Stimulated activated CD4-positive, alpha-beta T cell treated with anti-CD3 and anti-CD28 coated beads, Interleukin-15, amount 100 ng/mL, for 1 hour (primary cell): ENCODE data around the gene ETNK2.
A peak's percentile ranks its signal among the peaks of the same experiment; 100 is the strongest.

Experiments used
- DNase-seq, 2 donors: peaks; one replicate each; pipeline ENCODE4 v3.0.0-alpha.2; 2020; ENCODE audit warnings: low read depth in 1 of 2, low spot score in 1 of 2

ETNK2 gene

DNA sequence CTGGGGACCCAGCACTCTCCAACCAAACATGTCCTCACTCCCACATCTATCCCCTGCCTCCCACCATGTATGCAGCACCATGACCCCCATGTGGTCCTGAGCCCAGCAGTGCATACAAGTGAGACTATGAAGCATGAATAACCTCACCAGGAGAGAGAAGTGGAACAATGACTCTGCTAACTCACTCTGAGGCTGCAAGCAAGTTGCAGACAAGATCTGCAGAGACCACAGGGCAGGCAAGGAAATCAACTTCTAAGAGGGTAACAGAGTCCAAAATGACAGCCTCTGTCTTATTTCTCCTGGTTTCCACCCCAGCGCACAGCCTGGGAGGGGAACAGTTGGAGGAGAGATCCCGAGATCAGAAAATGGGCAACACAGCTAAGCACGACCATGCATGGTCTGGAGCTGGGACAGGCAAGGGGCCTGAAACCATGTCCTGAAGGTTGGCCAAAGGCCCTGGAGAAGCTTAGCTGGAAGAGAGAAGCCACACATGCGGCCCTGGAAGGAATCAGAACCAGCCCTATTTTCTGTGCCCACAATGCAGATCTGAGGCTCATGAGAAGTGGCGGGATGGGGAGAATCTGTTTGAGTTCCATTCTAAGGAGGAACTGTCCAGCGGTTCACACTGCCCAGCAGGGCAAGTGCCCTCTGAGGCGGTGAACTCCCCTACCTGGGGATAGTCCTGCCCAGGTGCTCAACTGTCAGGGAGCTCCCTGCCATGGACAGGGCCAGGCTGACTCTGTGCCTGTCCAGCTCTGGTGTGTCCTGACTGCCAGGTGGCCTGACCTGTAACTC, 26.8 kb upstream of the ETNK2 start:
- DNase-seq, result no peak

DNA sequence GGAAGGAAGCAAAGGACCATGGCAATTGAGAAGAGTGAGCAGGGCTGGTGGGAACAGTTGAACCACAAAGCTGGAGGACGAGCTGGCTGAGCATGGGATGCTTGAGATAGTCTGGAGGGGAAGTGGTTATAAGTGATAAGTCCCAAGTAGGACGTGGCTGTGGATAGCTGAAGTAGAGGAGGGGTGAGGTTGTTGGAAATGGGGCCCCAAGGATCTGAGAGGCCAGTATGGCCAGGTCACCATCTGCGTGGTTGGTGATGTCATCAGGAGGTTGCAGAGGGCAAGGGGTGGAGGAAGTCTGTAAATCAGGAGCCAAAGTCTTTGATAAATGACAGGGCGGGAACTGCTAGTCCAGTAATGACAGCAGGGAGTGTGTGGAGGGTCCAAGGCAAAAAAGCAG, 25.3 kb upstream of the ETNK2 start:
- no peak for DNase-seq

DNA sequence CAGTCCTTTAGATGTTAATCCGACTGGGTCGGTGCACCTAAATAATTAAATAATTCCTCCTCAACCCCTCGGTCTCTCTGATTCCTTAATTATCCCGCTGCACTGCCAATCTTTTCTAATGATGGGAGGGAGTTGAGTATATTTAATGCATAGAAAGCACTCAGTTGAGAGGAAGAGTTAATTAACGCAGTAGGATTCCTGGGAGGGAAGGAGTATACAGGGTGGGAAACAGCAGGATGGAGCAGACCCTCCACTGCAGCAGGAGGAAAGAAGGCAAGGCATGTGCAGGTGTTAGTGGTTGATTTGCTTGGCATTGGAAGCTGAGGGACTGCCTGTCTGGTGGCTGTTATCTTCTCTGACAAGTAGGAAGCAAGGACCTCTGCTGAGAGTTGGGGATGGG, 24.2 kb upstream of the ETNK2 start:
- no peak for DNase-seq

DNA sequence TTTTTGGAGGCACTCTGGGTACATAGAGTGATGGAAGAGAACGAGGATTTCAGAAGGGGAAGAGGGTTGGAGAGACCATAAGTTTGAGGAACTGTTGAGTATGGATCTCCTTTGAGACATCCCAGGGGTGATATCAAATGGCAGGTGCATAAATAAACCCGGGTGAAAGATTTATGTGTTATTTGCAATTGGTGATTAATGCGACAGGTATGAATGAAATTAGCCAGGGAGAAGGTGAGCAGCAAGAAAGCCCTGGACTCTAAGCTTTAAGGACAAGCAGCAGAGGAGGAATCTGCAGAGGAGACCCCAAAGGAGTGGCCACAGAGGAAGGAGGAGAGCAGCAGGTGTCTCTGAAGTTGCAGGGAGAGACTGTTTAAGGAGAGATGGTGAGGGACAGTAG, 23.1 kb upstream of the ETNK2 start:
- no peak for DNase-seq

DNA sequence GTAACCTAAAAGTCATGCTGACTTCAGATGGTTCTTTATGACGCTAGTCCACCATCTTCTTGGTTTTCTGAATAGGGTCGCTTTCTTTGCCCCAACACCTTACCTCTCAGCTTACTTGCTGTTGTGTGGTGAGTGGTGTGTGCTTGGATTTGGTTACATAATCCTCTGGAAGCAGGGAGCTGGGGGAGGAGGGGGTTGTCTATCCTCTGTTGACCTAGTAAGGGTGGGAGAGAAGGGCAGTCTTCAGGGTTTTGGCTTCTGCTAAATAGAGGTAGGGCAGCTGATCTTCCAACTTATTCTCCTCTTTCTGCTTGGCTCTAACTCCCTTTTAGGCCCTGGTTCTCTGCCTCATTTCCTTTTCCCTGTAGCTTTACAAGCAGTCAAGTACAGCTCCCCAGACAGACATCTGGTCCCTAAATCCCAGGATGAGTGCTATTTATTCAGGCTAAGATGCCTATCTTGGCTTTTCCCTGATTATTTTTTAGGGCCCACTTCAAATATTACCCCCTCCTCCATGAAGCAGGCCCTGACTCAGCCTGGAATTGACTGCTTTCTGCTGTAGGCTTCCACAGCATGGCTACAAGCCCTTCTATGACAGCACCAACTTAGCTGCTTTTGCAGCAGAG, 20.7 kb upstream of the ETNK2 start:
- no peak for DNase-seq

DNA sequence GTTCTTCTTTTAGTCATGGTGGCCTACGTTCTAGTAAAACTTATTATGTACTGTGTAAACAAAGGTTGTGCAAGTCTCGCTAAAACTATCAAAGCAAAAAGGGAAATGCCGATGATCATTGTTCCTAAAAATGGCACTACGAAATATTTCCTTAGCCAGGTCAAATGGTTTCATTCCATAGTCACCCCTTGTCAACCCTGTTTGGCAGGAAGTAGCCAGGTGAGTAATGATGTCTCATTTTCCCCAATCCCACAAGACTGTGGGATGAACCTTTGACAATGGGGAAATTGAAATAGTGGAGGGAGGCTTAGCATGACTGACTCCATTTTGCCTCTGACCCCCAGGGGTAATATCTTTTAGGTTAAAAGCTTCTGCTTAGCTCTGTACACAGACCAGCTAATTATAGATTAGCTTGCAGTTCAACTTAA, 19.9 kb upstream of the ETNK2 start:
- DNase-seq, result no peak

DNA sequence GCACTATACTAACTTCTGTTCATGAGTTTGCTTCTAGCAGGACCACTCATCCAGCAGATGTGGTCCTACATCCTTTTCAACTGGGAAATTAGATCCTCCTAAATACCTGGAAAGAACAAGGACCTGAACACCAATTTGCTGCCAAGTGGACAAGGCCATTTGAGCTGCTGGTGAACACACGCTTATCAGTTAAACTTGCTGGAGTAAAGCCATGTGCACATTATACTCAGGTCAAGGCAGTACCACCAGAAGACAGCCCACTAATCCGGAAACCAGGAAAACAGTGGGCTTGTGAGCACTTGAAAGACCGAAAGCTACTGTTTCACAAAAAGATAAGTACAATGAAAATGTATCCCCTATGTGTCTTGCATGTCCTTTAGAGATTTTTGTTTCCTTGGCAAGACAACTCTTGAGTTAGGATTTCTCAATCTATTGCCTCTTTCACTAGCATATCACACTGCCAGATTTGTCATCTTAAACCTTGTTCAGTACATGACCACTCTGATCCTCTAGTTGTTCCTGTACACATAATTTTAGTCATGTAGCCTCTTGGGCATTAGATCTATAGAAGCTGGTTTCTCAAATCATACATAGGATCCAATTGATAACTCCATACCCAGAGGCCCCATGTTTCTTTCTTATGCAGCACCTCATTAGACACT, 18.8 kb upstream of the ETNK2 start:
- DNase-seq, result no peak

DNA sequence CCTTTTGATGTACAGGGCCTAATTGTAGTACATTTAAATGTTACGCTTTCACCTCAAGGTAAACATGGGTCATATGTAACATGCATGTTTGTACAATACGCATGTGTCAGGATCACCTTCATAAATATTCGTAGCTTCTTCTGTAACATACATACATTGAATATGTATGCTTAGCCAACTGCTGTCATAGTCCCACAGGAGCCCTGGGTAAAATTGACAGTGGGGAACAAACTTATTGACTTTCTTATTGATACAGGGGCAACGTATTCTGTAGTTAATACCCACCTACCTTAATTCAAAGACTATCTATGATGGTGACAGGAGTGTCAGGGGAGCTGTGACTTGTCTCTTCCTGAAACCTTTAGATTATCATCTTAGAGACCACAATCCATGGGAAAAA, 18.0 kb upstream of the ETNK2 start:
- no peak for DNase-seq

DNA sequence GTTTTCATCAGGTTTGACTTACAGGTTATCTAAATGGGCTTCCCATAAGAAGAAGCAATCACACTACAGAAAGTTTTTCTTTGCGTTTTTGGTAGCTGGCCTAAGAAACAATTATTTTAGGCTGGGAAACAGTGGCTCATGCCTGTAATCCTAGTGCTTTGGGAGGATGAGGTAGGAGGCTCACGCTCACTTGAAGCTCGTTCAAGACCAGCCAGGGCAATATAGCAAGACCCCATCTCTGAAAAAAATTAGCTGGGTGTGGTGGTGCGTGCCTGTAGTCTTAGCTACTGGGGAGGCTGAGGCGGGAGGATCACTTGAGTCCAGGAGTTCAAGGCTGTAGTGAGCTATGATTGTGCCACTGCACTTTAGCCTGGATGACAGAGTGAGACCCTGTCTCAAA, 15.9 kb upstream of the ETNK2 start:
- DNase-seq, result no peak

DNA sequence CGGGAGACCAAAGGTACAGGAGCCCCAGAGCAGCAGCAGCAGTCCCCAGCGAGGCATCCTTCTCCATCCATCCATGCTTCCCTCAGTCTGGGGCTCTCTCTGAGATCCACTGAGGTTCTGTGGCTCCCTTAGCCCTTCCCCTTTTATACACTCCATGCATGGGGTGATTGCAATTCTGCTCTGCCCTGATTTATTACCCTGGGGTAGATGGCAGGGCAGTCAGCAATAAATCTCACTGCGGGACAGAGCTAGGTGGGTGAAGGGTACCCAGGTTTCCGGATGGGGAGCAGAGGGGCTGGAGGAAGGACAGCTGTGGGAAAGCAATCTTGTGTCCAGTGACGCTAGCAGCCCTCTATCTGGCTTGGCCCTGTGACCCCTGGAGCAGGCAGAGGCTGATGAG, 14.4 kb upstream of the ETNK2 start, which contains the start of gene REN:
REN (minus strand) TSS at position 119 of the 400 bp plus-strand sequence; CDS start at position 75, 44 bp downstream.
- DNase-seq, result no peak

DNA sequence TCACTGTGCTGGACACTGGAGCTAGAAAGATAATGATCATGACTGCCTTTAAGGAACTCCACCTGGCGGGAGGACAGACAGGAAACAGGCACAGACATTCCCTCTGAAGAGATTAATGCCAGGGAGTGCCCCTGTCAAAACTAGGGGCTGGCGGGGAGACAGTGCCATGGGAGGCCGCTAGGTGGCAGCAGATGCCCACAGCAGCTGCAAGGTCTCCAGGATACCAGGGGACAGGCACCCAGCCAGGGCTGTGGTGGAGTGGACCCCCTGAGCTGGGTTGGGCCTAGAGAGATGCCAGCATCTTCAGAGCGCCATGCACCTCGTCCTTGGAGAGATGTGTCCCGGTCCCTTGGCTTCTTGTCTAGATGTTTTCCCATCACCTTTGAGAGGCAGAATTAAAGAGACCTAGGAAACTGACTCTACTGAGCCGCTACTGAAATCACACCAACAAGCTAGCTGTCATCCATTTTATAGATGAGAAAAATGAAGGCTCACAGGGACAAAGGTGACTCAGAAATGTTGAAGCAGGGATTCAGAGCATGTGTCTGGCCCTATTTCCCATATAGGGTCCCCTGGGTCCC, 10.7 kb upstream of the ETNK2 start:
- peak; percentile 56 to 75 for DNase-seq

DNA sequence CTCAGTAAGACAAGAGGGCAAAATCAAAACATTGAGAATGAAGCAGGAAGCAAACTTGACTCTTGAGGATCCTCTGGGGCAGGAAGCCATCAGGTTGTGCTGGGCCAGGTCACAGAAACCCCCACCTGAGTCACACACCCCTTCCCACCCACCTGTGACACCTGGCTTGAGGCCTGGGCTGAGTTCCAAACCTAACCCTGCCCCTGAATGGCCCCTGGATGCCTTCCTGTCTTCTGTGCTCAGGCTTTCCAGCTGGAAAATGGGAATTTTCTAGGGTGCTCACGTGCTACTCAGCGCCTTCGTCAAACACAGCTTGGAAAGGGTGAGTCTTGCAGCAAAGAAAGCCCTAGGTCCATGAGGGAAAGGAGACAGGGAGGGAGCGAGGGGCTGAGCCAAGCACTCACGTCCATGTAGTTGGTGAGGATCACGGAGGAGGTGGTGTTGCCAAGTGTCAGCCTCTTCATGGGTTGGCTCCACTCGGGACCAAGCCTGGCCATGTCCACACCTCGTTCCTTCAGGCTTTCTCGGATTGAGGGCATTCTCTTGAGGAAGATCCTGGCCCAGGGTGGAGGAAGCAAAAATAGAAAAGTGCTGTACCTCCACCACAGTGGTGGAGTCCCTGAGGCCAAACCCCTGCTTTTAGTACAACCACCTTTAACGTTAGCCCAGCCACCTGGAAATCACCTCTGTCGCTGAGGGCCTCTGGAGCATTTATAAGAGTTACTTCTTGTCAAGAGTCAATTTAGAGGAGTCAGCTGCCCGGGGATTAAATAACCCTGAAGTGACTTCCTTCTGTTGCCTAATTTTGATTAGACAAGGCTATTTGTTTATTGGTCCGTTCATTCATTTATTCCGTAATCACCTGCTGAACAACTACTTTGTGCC, 10.0 kb upstream of the ETNK2 start:
- DNase-seq, result no peak

DNA sequence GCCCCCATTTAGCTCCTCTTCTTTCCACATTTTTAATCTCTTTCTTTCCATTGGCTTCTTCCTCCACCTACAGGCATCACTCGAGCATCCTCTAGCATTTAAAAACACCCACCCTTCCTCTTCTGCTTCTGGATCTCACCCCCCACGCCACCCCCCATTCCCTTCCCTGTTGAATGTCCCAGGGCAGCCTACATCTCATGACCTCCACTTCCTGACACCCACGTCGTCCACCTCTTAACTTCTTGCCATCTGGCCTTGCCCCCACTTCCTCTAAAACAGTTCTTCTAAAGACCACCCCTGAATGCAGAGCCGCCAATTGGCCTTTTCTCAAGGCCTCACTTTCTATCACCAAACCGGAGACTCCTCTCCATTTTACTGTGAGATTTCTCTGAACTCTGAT, 6.1 kb upstream of the ETNK2 start:
- no peak for DNase-seq

DNA sequence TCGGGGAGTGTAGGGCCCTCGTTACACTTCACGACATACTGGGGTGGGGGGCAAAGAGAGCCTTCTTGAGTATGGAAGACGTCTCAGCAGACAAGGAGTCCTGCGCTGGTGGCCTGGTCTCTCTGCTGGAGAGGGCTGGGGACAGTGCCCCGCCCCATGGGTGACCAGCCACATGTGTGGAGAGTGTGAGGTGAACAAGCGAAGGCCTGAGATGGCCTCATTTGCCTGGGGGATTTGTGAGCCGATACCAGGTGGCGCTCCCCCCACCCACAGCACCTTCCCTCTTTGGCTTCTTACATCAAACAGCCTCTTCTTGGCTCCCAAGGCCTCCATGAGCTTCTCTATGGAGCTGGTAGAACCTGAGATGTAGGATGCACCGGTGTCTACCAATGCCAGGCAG, 4.0 kb upstream of the ETNK2 start:
- no peak for DNase-seq

DNA sequence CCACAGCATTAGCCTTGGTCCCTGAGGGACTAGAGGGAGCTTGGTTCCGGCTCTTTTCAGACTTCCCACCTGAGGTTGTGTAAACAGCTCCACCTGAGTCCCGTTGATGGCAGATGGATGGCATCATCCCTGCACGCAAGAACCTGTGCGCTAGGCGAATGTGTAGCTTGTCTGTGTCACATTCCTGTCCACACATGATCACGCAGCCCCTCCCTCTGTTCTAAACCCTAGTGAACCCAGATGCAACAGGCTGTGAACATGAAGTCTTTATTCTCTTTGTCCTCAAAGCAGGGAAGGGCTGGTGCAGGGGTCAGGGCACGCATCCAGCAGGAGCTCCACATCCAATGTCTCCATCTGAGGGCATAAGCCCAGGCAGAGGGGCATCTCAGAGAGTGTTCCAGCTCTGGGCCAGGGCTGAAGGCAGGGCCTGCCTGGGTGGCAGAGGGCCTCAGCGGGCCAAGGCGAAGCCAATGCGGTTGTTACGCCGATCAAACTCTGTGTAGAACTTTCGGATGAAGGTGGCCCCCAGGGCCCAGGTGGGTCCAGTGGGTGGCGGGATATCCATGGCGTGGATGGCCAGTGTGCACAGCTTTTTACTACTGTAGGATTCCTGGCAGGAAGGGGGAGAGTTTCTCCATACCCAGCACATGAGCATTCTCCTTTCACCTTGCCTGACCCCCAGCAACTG, 2.9 kb upstream of the ETNK2 start:
- DNase-seq, result no peak

DNA sequence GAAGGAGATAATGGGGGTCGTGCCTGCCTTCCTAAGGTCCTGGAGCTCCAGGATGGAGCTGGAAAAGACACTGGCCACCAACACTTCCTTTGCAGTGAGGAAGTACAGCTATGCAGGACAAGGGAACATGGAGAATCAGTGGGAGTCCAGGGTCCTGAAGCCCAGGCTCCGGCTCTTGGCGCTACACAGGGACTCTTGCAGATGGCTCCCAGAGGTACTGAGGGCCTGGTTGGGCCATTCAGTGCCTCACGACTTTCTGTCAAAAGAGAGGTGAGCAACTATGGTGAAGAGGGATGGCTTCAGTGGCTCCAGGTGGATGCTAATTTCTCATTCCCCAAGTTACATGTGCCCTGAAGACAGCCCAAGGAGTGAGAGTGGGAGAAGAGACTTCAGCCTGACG, 1.8 kb upstream of the ETNK2 start:
- DNase-seq, result no peak

DNA sequence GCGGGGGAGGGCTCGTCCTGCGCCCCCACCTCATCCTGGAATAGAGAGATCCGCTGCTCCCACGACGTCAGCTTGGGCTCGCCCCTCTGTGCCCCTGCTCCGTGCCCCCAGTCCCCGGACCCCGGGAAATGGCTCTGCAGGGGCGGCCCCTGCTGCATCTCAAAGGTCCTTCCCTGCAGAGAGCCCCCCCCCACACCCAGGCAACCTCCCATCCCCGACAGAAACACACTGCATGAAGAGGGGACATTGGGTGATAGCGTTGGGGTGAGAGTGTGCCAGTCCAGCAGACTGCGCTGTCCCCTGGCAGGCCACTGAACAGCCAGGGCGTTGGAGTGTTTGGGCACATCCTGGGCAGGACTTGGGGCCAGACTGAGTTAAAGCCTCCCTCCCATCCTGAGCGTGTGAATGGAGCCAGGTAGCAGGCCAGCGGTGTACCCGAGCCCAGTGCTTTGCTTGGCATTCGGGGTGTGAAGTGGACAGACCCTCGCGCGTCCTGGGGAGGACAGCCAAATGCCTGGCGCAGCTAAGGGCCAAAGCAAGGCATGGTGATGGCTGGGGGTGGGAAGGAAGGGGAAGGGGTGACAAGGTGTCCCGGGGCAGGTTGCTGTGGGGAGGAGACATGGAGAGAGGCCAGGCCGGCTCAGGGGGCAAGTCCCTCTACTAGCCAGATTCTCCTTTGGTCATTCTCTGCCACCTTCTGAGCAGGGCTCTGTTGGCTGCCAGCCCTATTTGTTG, 633 bp upstream of the ETNK2 start:
- no peak for DNase-seq

DNA sequence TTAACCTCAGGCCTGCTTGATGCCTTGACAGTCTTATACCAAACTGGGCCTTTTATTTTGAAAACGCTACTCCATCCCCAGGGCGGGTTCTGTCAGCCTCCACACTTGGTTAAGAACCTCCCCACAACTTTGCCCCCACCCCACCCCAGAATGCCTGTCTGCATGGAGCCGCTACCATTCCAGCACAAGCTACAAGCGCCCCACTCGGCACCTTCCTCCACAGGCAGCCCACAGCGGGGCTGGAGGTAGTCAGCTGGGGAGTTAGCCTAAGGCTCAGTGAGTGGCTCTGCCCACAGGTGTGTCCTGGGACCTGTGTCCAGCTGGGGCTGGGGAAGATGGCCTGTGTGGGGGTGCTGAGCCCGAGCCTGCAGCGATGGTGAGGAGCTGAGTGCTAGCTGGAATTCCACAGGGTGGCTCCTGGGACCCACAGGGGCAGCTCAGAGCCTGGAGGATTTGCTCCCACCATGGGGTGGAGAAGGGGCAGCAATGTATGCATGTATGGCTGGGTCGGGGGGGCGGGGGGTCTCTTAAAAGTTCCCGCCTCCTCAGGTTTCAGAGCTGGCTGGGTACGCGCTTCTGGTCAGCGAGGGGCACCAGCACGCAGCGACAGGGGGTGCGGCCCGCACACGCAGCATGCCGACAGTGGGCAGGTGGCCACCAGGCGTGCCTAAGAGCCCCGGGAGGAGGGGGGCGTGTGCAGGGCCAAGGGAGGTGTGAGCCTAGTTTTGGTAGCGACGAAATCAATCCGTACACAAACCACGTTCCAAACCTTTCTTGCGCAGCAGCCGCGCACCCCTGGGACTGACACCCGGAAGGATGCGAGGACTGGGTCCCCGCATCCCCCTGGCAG, 917 bp downstream of the ETNK2 start:
- DNase-seq, result no peak
